Liver (tissue), 9 donors: ENCODE results near the gene LRRC49. TPM values are rescaled to one million over a fixed set of nuclear protein-coding genes. Genes with fewer than 3 reads are reported as not detected.

Source experiments
- DNase-seq: peaks from one replicate; pipeline ENCODE4 v3.0.0-alpha.2; 2017; ENCODE audit warnings: low spot score
- H3K27ac ChIP-seq, 2 donors: one replicate each; pipeline ENCODE4 v1.7.0; 2013; ENCODE audit warnings: inconsistent platforms in 2 of 2, low read length in 2 of 2, control low read depth in 1 of 2, low read depth in 1 of 2, mild to moderate bottlenecking in 1 of 2
- H3K27me3 ChIP-seq, 4 donors: one replicate each; pipeline versions ENCODE4 v1.6.1 to v1.7.0; 2013; ENCODE audit warnings: low read length in 3 of 4, inconsistent platforms in 1 of 4, mild to moderate bottlenecking in 1 of 4, moderate library complexity in 1 of 4; ENCODE audit not compliant: control insufficient read depth in 4 of 4, insufficient read depth in 4 of 4
- H3K36me3 ChIP-seq, 4 donors: one replicate each; pipeline versions ENCODE4 v1.6.1 to v1.7.0; 2013; ENCODE audit warnings: low read length in 3 of 4, mild to moderate bottlenecking in 3 of 4, low read depth in 1 of 4, moderate library complexity in 1 of 4; ENCODE audit not compliant: control insufficient read depth in 4 of 4, insufficient read depth in 3 of 4
- H3K4me1 ChIP-seq, 4 donors: one replicate each; pipeline versions ENCODE4 v1.6.1 to v1.7.0; 2013; ENCODE audit warnings: low read length in 3 of 4, mild to moderate bottlenecking in 3 of 4, moderate library complexity in 1 of 4; ENCODE audit not compliant: control insufficient read depth in 4 of 4, insufficient read depth in 4 of 4
- H3K4me3 ChIP-seq, 3 donors: one replicate each; pipeline versions ENCODE4 v1.6.1 to v1.7.0; 2013; ENCODE audit warnings: low read length in 3 of 3, control low read depth in 1 of 3, low read depth in 1 of 3, mild to moderate bottlenecking in 1 of 3
- H3K9ac ChIP-seq, 2 donors: one replicate each; pipeline ENCODE4 v1.7.0; 2013; ENCODE audit warnings: low read length in 2 of 2, mild to moderate bottlenecking in 2 of 2, moderate library complexity in 2 of 2, control low read depth in 1 of 2, low read depth in 1 of 2
- H3K9me3 ChIP-seq, 4 donors: one replicate each; pipeline versions ENCODE4 v1.6.1 to v1.7.0; 2013; ENCODE audit warnings: low read length in 3 of 4; ENCODE audit not compliant: control insufficient read depth in 4 of 4
- EGR1 ChIP-seq, 2 donors: IDR thresholded peaks; 2 replicates each; pipeline ENCODE4 v1.6.1; 2016 to 2018; ENCODE audit warnings: antibody characterized with exemption in 2 of 2, low read depth in 2 of 2
- FOXA1 ChIP-seq: IDR thresholded peaks from 2 replicates; pipeline ENCODE4 v1.6.1; 2016; ENCODE audit warnings: antibody characterized with exemption
- FOXA2 ChIP-seq: IDR thresholded peaks from 2 replicates; pipeline ENCODE4 v1.6.1; 2016; ENCODE audit warnings: antibody characterized with exemption
- GABPA ChIP-seq, 2 donors: IDR thresholded peaks in 1 of 2; conservative IDR thresholded peaks in 1 of 2; 2 replicates each; pipeline ENCODE4 v1.6.1; 2016; ENCODE audit warnings: antibody characterized with exemption in 2 of 2, mild to moderate bottlenecking in 1 of 2, moderate library complexity in 1 of 2
- HNF4A ChIP-seq, 2 donors: conservative IDR thresholded peaks; 2 replicates each; pipeline ENCODE4 v1.6.1; 2016; ENCODE audit warnings: antibody characterized with exemption in 2 of 2, mild to moderate bottlenecking in 2 of 2
- HNF4G ChIP-seq: IDR thresholded peaks from 2 replicates; pipeline ENCODE4 v1.6.1; 2016; ENCODE audit warnings: antibody characterized with exemption
- JUND ChIP-seq, 2 donors: IDR thresholded peaks; 2 replicates each; pipeline ENCODE4 v1.6.1; 2016; ENCODE audit warnings: antibody characterized with exemption in 2 of 2
- NR2F2 ChIP-seq: IDR thresholded peaks from 2 replicates; pipeline ENCODE4 v1.6.1; 2016; ENCODE audit warnings: antibody characterized with exemption
- RAD21 ChIP-seq, 2 donors: IDR thresholded peaks; 2 replicates each; pipeline ENCODE4 v1.6.1; 2016; ENCODE audit warnings: antibody characterized with exemption in 2 of 2, mild to moderate bottlenecking in 2 of 2
- RXRA ChIP-seq, 2 donors: IDR thresholded peaks; 2 replicates each; pipeline ENCODE4 v1.6.1; 2017 to 2018; ENCODE audit warnings: antibody characterized with exemption in 2 of 2, mild to moderate bottlenecking in 1 of 2
- SP1 ChIP-seq: IDR thresholded peaks from 2 replicates; pipeline ENCODE4 v1.6.1; 2018; ENCODE audit warnings: antibody characterized with exemption, mild to moderate bottlenecking
- YY1 ChIP-seq: IDR thresholded peaks from 2 replicates; pipeline ENCODE4 v1.6.1; 2016; ENCODE audit warnings: antibody characterized with exemption, mild to moderate bottlenecking
- WGBS: extraction: QIAGEN DNeasy Blood & Tissue Kit; methylation state at CpG from one replicate; pipeline ENCODE4 v1.1.7; 2013; 5-methylcytosine and 5-hydroxymethylcytosine counted together
- polyA plus RNA-seq, 2 donors: library from polyadenylated mRNA; stranded (reverse) in 1 of 2; unstranded in 1 of 2; fragments of 200-250 nt in 1 of 2; fragments of >200 nt in 1 of 2; fragmentation: Nextera tagmentation in 1 of 2; extraction: Ambion mirVana in 1 of 2; gene quantifications; one replicate each; pipeline versions ENCODE4 v1.2.1 to v1.2.3, GENCODE V29; 2013 to 2015
- total RNA-seq, 2 donors: library from RNA; depleted of rRNA; stranded (reverse); fragments of >200 nt; gene quantifications; one replicate each; pipeline ENCODE4 v1.2.3, GENCODE V29; 2014
- TF ChIP-seq, protein P1 (sequence below): IDR thresholded peaks from 2 replicates; pipeline ENCODE4 v1.6.1; 2016; ENCODE audit warnings: antibody characterized with exemption, mild to moderate bottlenecking
- TF ChIP-seq, protein P2 (sequence below): IDR thresholded peaks from 2 replicates; pipeline ENCODE4 v1.6.1; 2016; ENCODE audit warnings: antibody characterized with exemption
- TF ChIP-seq, protein P3 (sequence below): IDR thresholded peaks from 2 replicates; pipeline ENCODE4 v1.6.1; 2016; ENCODE audit warnings: antibody characterized with exemption
- TF ChIP-seq, protein P4 (sequence below): IDR thresholded peaks from 2 replicates; pipeline ENCODE4 v1.6.1; 2016; ENCODE audit warnings: antibody characterized with exemption
- TF ChIP-seq, protein P5 (sequence below): fragments of 150-350 bp; IDR thresholded peaks from 2 replicates; pipeline ENCODE4 v1.5.1; 2017; ENCODE audit warnings: improper control_type of control experiment, low read depth, low read length; ENCODE audit not compliant: missing input control
- donor health status: healthy.
- donor health status: healthy.
- donor health status: healthy.
- donor health status: healthy.
- donor health status: healthy.

The LRRC49 gene
- total and polyA plus RNA-seq, 4 donors = 0.20 to 1.1 (median 0.31) TPM

DNA sequence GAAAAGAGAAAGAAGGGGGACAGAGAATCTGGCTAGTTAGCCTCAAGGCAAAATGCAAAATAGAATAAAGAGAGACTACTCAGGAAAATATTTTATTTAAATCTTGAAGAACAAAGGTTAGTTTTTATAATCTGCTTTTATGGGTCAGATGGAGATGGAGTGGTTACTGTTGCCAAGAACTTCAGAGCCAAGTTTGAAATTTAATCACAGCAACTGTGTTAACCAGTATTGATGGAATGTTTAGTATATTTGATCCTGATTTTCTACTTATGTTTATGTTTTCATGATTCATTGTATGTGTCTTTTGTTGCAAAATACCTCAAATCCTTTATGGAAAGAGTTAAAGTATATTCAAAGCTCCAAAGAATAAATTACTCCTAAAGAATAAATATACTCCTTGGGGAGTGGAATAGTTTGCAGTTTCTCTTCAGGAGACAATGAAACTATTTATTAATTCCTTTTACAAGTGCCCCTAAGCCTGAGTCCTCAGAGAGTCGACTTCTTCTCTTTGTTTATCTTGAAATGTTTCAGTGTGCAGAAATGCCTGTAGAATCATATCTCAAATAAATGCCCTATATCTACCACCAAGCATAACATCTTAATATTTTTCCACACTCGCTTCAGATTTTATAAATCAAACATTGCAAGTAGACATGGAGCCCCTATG is 161.8 kb downstream of the LRRC49 start:
- no peak for TF ChIP-seq RXRA (IDR thresholded peaks at IDR 0.05)
- TF ChIP-seq FOXA1 = no peak
- TF ChIP-seq HNF4G = no peak
- TF ChIP-seq, protein P1, sequence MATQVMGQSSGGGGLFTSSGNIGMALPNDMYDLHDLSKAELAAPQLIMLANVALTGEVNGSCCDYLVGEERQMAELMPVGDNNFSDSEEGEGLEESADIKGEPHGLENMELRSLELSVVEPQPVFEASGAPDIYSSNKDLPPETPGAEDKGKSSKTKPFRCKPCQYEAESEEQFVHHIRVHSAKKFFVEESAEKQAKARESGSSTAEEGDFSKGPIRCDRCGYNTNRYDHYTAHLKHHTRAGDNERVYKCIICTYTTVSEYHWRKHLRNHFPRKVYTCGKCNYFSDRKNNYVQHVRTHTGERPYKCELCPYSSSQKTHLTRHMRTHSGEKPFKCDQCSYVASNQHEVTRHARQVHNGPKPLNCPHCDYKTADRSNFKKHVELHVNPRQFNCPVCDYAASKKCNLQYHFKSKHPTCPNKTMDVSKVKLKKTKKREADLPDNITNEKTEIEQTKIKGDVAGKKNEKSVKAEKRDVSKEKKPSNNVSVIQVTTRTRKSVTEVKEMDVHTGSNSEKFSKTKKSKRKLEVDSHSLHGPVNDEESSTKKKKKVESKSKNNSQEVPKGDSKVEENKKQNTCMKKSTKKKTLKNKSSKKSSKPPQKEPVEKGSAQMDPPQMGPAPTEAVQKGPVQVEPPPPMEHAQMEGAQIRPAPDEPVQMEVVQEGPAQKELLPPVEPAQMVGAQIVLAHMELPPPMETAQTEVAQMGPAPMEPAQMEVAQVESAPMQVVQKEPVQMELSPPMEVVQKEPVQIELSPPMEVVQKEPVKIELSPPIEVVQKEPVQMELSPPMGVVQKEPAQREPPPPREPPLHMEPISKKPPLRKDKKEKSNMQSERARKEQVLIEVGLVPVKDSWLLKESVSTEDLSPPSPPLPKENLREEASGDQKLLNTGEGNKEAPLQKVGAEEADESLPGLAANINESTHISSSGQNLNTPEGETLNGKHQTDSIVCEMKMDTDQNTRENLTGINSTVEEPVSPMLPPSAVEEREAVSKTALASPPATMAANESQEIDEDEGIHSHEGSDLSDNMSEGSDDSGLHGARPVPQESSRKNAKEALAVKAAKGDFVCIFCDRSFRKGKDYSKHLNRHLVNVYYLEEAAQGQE = no peak
- TF ChIP-seq GABPA (IDR thresholded peaks at IDR 0.05 in 1 of 2, conservative IDR thresholded peaks at IDR 0.05 in 1 of 2) = no peak
- no peak for TF ChIP-seq JUND (IDR thresholded peaks at IDR 0.05)
- no peak for TF ChIP-seq NR2F2
- TF ChIP-seq, protein P2, sequence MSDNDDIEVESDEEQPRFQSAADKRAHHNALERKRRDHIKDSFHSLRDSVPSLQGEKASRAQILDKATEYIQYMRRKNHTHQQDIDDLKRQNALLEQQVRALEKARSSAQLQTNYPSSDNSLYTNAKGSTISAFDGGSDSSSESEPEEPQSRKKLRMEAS = no peak
- TF ChIP-seq SP1 = no peak
- TF ChIP-seq, protein P3, sequence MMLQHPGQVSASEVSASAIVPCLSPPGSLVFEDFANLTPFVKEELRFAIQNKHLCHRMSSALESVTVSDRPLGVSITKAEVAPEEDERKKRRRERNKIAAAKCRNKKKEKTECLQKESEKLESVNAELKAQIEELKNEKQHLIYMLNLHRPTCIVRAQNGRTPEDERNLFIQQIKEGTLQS = no peak
- no peak for TF ChIP-seq FOXA2
- TF ChIP-seq, protein P4, sequence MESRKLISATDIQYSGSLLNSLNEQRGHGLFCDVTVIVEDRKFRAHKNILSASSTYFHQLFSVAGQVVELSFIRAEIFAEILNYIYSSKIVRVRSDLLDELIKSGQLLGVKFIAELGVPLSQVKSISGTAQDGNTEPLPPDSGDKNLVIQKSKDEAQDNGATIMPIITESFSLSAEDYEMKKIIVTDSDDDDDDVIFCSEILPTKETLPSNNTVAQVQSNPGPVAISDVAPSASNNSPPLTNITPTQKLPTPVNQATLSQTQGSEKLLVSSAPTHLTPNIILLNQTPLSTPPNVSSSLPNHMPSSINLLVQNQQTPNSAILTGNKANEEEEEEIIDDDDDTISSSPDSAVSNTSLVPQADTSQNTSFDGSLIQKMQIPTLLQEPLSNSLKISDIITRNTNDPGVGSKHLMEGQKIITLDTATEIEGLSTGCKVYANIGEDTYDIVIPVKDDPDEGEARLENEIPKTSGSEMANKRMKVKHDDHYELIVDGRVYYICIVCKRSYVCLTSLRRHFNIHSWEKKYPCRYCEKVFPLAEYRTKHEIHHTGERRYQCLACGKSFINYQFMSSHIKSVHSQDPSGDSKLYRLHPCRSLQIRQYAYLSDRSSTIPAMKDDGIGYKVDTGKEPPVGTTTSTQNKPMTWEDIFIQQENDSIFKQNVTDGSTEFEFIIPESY = no peak
- TF ChIP-seq YY1 = no peak
- TF ChIP-seq EGR1 (IDR thresholded peaks at IDR 0.05; ENCODE audit: low read depth in 2 of 2) = no peak
- TF ChIP-seq HNF4A (conservative IDR thresholded peaks at IDR 0.05) = no peak
- TF ChIP-seq, protein P5, sequence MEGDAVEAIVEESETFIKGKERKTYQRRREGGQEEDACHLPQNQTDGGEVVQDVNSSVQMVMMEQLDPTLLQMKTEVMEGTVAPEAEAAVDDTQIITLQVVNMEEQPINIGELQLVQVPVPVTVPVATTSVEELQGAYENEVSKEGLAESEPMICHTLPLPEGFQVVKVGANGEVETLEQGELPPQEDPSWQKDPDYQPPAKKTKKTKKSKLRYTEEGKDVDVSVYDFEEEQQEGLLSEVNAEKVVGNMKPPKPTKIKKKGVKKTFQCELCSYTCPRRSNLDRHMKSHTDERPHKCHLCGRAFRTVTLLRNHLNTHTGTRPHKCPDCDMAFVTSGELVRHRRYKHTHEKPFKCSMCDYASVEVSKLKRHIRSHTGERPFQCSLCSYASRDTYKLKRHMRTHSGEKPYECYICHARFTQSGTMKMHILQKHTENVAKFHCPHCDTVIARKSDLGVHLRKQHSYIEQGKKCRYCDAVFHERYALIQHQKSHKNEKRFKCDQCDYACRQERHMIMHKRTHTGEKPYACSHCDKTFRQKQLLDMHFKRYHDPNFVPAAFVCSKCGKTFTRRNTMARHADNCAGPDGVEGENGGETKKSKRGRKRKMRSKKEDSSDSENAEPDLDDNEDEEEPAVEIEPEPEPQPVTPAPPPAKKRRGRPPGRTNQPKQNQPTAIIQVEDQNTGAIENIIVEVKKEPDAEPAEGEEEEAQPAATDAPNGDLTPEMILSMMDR = no peak
- no peak for TF ChIP-seq RAD21 (IDR thresholded peaks at IDR 0.05)
- WGBS = 74% methylated on average over 2 of the region's 2 CpGs
- H3K4me3 ChIP-seq = no peak overlapping the region
- peaks cover 0 to 3% (median 0%) of the 10 kb centered on the region in 4 donors for H3K9me3 ChIP-seq
- H3K27me3 ChIP-seq = no peaks in the 10 kb centered on the region
- no peak overlapping the region for H3K27ac ChIP-seq
- no peaks in the 10 kb centered on the region for H3K4me1 ChIP-seq
- H3K9ac ChIP-seq = no peak overlapping the region
- H3K36me3 ChIP-seq = no peaks in the 10 kb centered on the region
- DNase-seq = no peak
